Measurements from ENCODE around the gene MYO10. TPM values are rescaled to one million over a fixed set of nuclear protein-coding genes. Genes with fewer than 3 reads are reported as not detected.

The MYO10 gene
- total and polyA plus RNA-seq, 4 donors: 4.8 to 19.8 (median 11.5) TPM

DNA sequence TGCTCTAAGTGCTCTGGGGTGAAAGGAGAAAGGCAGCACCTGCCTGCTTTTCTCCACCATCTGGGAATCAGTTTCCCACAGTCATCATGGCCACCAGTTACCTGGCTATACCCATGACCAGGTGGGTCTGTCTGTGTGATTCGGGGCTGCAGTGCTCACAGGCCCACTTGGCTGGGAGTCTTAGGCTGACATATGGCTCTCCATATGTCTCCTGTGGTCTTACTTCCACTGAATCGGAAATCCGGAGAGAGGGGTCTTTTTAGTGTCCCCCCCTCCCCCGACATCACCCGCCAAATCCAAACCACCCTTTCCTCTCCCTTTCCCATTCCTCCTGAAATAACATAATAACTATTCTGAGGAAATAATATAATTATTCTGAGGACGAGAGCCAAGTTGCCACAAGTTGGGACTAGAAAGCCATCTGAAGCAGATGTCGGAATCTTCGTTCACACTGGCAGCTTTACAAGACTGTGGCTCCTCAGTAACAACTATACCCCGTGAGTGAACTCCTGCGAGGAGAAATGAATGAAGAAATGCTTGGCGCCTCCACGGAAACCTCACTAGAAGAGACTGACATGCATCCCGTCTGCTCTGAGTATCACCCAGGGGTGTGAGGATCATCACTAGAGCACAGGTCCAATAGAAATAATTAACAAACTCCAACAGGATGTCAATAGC, 143.4 kb downstream of the MYO10 start:
- no peaks in the 10 kb centered on the region for H3K27me3 ChIP-seq (ENCODE audit: control insufficient read depth in 1 of 2, insufficient read depth in 2 of 2, low read length in 1 of 2)
- H3K4me3 ChIP-seq (ENCODE audit: low read length in 2 of 2): no peak overlapping the region
- 85 to 87% methylated on average over 13 of the region's 13 CpGs for WGBS, 2 donors
- H3K9me3 ChIP-seq (ENCODE audit: control insufficient read depth, low read length): no peaks in the 10 kb centered on the region
- DNase-seq (no peak), ATAC-seq (ENCODE audit: low FRiP score) (no peak)
- H3K36me3 ChIP-seq (ENCODE audit: control insufficient read depth in 1 of 2, insufficient read depth in 2 of 2, low read length in 1 of 2): no peaks in the 10 kb centered on the region
- intact Hi-C loops (cut with DNase I): loop anchor here (5.0 to 10.0 kb wide), 2 partner anchors 298 to 340 kb away; no protein-coding TSS in a partner anchor
- no peaks in the 10 kb centered on the region for H3K4me1 ChIP-seq (ENCODE audit: control insufficient read depth in 1 of 2, insufficient read depth in 2 of 2, low read length in 2 of 2)
- no peak overlapping the region for H3K27ac ChIP-seq (ENCODE audit: low read depth in 1 of 2, low read length in 2 of 2)

DNA sequence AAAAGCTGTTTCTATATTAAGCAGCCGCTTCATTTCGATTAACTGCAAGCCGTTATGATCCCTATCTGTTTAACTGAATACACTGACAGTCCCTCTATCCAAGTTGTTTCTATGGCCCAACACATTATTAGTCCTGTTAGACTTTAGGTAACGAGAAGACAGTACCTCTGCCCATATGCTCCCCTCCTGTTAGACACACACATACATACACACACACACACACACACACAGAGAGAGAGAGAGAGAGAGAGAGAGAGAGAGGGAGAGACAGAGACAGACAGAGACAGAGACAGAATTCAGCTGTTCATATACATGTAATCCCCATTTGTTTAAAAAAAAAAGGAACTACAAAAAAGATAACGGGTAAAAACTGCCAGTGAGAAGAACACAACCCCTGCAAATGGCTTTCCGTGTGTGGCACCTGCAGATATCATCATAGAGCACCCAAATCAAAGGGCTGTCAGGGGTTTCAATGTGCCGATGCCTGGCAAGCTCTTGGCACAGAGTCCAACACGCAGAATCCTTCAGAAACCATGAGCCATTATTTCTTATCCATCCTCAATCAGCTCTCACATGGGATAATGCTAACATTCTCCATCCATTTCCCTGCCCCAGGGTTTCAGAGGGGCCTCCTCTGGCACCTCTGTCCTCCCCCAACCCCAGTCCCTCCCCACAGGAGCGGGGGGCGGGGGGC, 144.0 kb downstream of the MYO10 start:
- H3K27ac ChIP-seq (ENCODE audit: low read depth in 1 of 2, low read length in 2 of 2): no peak overlapping the region
- H3K4me1 ChIP-seq (ENCODE audit: control insufficient read depth in 1 of 2, insufficient read depth in 2 of 2, low read length in 2 of 2): no peaks in the 10 kb centered on the region
- H3K9me3 ChIP-seq (ENCODE audit: control insufficient read depth, low read length): no peaks in the 10 kb centered on the region
- H3K4me3 ChIP-seq (ENCODE audit: low read length in 2 of 2): no peak overlapping the region
- H3K36me3 ChIP-seq (ENCODE audit: control insufficient read depth in 1 of 2, insufficient read depth in 2 of 2, low read length in 1 of 2): no peaks in the 10 kb centered on the region
- ATAC-seq (ENCODE audit: low FRiP score): no peak
- WGBS, 2 donors: 81 to 83% methylated on average over 10 of the region's 10 CpGs
- no peaks in the 10 kb centered on the region for H3K27me3 ChIP-seq (ENCODE audit: control insufficient read depth in 1 of 2, insufficient read depth in 2 of 2, low read length in 1 of 2)
- DNase-seq: no peak
- intact Hi-C loops (cut with DNase I): loop anchor here (2.0 to 10.0 kb wide), 4 partner anchors 297 to 401 kb away; no protein-coding TSS in a partner anchor

DNA sequence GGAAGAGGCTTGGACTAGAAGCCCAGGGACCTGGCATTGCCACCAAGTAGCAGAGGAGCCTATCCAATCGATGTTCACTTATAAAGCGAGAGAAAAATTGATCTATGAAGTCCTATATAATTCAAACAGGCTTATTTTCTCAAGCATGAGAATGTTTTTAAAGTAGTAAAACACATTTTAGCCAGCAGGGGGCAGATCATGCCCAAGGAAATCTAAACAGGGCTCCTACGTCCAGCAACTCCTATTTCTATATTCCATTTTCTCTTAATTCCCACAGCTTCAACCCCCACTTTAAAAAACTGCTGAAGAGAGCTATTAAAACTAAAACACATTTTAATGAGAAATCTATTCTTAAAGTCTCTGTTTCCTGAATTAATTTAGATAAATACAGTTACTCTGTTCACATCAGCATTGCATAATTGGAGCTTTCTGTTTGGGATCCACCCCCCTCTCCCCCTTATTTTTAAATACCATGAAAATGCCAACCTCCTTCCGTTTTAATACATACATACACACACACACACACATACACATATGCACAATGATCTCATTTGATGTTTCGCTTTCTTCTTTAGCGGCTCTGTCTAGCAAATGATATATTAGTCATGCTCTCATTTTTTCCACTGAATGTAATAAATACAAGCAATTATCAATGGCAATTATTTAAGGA, 144.9 kb downstream of the MYO10 start:
- Histone ChIP-seq H3K4me1 (ENCODE audit: control insufficient read depth in 1 of 2, insufficient read depth in 2 of 2, low read length in 2 of 2) (no peaks in the 10 kb centered on the region), H3K36me3 (ENCODE audit: control insufficient read depth in 1 of 2, insufficient read depth in 2 of 2, low read length in 1 of 2) (no peaks in the 10 kb centered on the region), H3K27ac (ENCODE audit: low read depth in 1 of 2, low read length in 2 of 2) (no peak overlapping the region), H3K27me3 (ENCODE audit: control insufficient read depth in 1 of 2, insufficient read depth in 2 of 2, low read length in 1 of 2) (no peaks in the 10 kb centered on the region), H3K9me3 (ENCODE audit: control insufficient read depth, low read length) (no peaks in the 10 kb centered on the region), H3K4me3 (ENCODE audit: low read length in 2 of 2) (no peak overlapping the region)
- ATAC-seq (ENCODE audit: low FRiP score): peak; percentile 62
- DNase-seq: no peak
- WGBS, 2 donors: 32 to 36% methylated on average over 6 of the region's 6 CpGs
- intact Hi-C loops (cut with DNase I): loop anchor here (2.0 to 10.0 kb wide), 4 partner anchors 296 to 402 kb away; no protein-coding TSS in a partner anchor

DNA sequence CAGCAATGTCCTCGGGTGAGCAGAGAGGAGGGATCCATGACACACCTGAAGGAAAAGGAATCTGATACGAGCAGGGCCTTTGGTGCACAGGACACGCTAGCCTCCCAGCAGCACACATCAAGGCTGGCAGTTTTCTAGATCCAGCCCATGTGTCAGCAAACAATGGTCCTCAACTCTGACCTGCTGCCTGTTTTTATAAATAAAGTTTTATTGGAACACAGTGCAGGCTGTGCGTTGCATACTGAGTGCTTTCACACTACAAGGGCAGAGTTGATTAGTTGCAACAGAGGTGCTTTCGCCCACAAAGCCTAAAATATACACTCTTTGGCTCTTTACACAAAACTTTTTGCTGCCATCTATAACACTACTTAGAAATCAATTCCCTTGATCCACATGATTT, 147.1 kb downstream of the MYO10 start:
- intact Hi-C loops (cut with DNase I): no loop called here
- no peak overlapping the region for H3K4me3 ChIP-seq (ENCODE audit: low read length in 2 of 2)
- DNase-seq (no peak), ATAC-seq (ENCODE audit: low FRiP score) (no peak)
- no peak overlapping the region for H3K27ac ChIP-seq (ENCODE audit: low read depth in 1 of 2, low read length in 2 of 2)
- no peaks in the 10 kb centered on the region for H3K36me3 ChIP-seq (ENCODE audit: control insufficient read depth in 1 of 2, insufficient read depth in 2 of 2, low read length in 1 of 2)
- H3K4me1 ChIP-seq (ENCODE audit: control insufficient read depth in 1 of 2, insufficient read depth in 2 of 2, low read length in 2 of 2): no peaks in the 10 kb centered on the region
- H3K9me3 ChIP-seq (ENCODE audit: control insufficient read depth, low read length): no peaks in the 10 kb centered on the region
- WGBS, 2 donors: 86 to 87% methylated on average over 5 of the region's 5 CpGs
- H3K27me3 ChIP-seq (ENCODE audit: control insufficient read depth in 1 of 2, insufficient read depth in 2 of 2, low read length in 1 of 2): no peaks in the 10 kb centered on the region

DNA sequence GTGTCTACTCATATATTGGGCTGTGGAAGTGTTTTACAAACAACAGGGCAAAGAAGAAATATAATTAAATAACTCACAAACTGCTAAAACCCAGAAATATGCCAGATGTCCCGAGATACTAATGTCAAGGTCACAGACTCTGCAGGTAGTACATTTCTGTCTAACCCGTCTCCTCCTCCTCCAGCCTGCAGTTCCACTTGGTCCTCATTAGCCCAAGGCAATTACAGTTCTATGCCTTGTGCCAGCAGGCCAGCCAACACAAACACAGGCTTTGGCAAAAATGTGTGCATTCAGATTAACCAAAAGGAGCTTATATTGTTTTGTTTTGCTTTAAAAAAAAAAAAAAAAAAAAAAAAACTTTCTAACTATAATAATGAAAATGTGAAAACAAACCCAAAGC, 148.8 kb downstream of the MYO10 start:
- H3K27me3 ChIP-seq (ENCODE audit: control insufficient read depth in 1 of 2, insufficient read depth in 2 of 2, low read length in 1 of 2): no peaks in the 10 kb centered on the region
- 29 to 33% methylated on average over 2 of the region's 2 CpGs for WGBS, 2 donors
- H3K4me1 ChIP-seq (ENCODE audit: control insufficient read depth in 1 of 2, insufficient read depth in 2 of 2, low read length in 2 of 2): no peaks in the 10 kb centered on the region
- no peaks in the 10 kb centered on the region for H3K9me3 ChIP-seq (ENCODE audit: control insufficient read depth, low read length)
- no peak overlapping the region for H3K27ac ChIP-seq (ENCODE audit: low read depth in 1 of 2, low read length in 2 of 2)
- H3K36me3 ChIP-seq (ENCODE audit: control insufficient read depth in 1 of 2, insufficient read depth in 2 of 2, low read length in 1 of 2): no peaks in the 10 kb centered on the region
- no peak for DNase-seq
- no peak for ATAC-seq (ENCODE audit: low FRiP score)
- no peak overlapping the region for H3K4me3 ChIP-seq (ENCODE audit: low read length in 2 of 2)
- intact Hi-C loops (cut with DNase I): no loop called here

DNA sequence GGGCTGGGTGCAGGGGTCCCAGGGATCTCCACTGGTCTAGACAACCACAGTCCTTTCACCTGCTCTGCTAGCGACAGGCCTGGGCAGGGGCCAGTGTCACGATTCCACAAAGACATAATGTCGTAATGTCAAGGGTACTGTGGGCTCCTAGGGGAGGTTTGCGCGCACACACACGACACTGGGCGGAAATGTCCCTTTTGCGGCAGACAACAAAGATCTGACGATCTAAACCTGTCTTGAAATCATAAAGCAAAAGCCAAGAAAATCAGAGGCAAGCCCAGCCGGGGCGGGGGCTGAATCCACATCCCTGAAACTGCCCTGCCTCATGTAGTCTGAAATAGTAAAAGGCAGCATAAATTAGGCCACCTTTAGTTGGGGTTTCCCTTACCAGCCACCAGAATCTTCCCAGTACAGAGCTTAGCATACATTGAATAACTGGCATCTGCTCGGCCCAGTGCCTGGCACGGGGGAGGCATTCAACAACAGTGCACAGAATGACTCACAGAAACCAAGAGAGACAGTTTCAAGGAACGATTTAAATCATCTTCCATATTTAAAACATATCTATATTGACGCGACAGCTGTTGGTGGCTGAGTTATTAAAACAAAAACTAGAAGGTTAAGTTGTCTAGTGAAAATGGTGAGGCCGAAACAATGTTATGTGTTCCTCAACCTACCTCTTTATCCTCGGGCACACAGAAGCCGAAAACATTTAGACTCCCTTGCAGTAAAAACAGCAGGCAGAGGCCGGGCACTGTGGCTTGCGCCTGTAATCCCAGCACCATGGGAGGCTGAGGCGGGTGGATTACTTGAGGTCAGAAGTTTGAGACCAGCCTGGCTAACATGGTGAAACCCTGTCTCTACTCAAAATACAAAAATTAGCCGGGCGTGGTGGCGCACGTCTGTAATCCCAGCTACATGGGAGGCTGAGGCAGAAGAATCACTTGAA, 151.0 kb downstream of the MYO10 start:
- Histone ChIP-seq H3K27ac (ENCODE audit: low read depth in 1 of 2, low read length in 2 of 2) (no peak overlapping the region), H3K36me3 (ENCODE audit: control insufficient read depth in 1 of 2, insufficient read depth in 2 of 2, low read length in 1 of 2) (no peaks in the 10 kb centered on the region), H3K27me3 (ENCODE audit: control insufficient read depth in 1 of 2, insufficient read depth in 2 of 2, low read length in 1 of 2) (no peaks in the 10 kb centered on the region), H3K9me3 (ENCODE audit: control insufficient read depth, low read length) (no peaks in the 10 kb centered on the region), H3K4me3 (ENCODE audit: low read length in 2 of 2) (no peak overlapping the region), H3K4me1 (ENCODE audit: control insufficient read depth in 1 of 2, insufficient read depth in 2 of 2, low read length in 2 of 2) (no peaks in the 10 kb centered on the region)
- intact Hi-C loops (cut with DNase I): no loop called here
- no peak for DNase-seq
- no peak for ATAC-seq (ENCODE audit: low FRiP score)
- WGBS, 2 donors: 74 to 79% methylated on average over 26 of the region's 26 CpGs

DNA sequence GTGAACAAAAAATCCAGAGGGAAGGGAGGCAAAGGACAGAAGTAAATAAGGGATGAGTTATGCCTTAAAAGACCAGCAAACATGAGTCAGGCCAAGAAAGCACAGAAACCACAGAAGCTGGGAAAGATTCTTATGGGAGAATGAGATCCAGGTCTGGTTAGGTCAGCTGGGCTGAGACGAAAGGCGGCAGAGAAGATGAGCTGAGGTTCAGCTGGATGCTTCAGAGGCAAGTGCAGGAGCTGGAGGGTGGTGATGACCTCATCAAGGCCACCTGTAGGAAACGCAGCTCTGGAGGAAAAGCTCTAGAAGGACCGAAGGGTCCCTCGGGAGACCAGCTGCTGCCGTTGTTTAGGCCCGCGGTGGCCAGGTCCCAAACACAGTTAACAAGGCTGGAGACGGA, 152.0 kb downstream of the MYO10 start:
- Histone ChIP-seq H3K27ac (ENCODE audit: low read depth in 1 of 2, low read length in 2 of 2) (no peak overlapping the region), H3K4me1 (ENCODE audit: control insufficient read depth in 1 of 2, insufficient read depth in 2 of 2, low read length in 2 of 2) (no peaks in the 10 kb centered on the region), H3K4me3 (ENCODE audit: low read length in 2 of 2) (no peak overlapping the region), H3K36me3 (ENCODE audit: control insufficient read depth in 1 of 2, insufficient read depth in 2 of 2, low read length in 1 of 2) (no peaks in the 10 kb centered on the region), H3K9me3 (ENCODE audit: control insufficient read depth, low read length) (no peaks in the 10 kb centered on the region), H3K27me3 (ENCODE audit: control insufficient read depth in 1 of 2, insufficient read depth in 2 of 2, low read length in 1 of 2) (no peaks in the 10 kb centered on the region)
- 90 to 94% methylated on average over 9 of the region's 9 CpGs for WGBS, 2 donors
- ATAC-seq (ENCODE audit: low FRiP score) (no peak), DNase-seq (no peak)
- intact Hi-C loops (cut with DNase I): no loop called here

Data from aorta (tissue), 5 donors.